GM23338 (cell line): ENCODE results near the gene C2orf81. TPM values are rescaled to one million over a fixed set of nuclear protein-coding genes. Genes with fewer than 3 reads are reported as not detected.
A peak's percentile ranks its signal among the peaks of the same experiment; 100 is the strongest.

Experiments
- ATAC-seq: fragments of 200-7000 bp; cut with Tn5 transposase; 3 replicates; pipeline ENCODE4 v1.9.1; 2020
- DNase-seq: peaks from one replicate; pipeline ENCODE4 v3.0.0-alpha.2; 2015; ENCODE audit warnings: low spot score
- H2AFZ ChIP-seq: fragments of 200-600 bp; sonication (generic); 2 replicates; pipeline ENCODE4 v1.8.0; 2016; ENCODE audit warnings: antibody characterized with exemption, mild to moderate bottlenecking, moderate library complexity
- H3F3A ChIP-seq: fragments of 200-600 bp; sonication (generic); replicated peaks from 2 replicates; pipeline ENCODE4 v1.8.0; 2017; ENCODE audit warnings: antibody characterized with exemption, mixed run types, low read depth
- H3K27ac ChIP-seq: fragments of 200-600 bp; sonication (generic); 2 replicates; pipeline ENCODE4 v1.6.1; 2016; ENCODE audit warnings: low read depth
- H3K27me3 ChIP-seq: fragments of 200-600 bp; sonication (generic); 2 replicates; pipeline ENCODE4 v1.8.0; 2016; ENCODE audit warnings: mild to moderate bottlenecking, mixed run types, moderate library complexity; ENCODE audit not compliant: insufficient read depth
- H3K36me3 ChIP-seq: fragments of 200-600 bp; sonication (generic); 2 replicates; pipeline ENCODE4 v1.8.0; 2016; ENCODE audit warnings: mild to moderate bottlenecking; ENCODE audit not compliant: insufficient read depth
- H3K4me1 ChIP-seq: fragments of 200-600 bp; sonication (generic); 2 replicates; pipeline ENCODE4 v1.8.0; 2016; ENCODE audit warnings: mild to moderate bottlenecking, moderate library complexity; ENCODE audit not compliant: insufficient read depth
- H3K4me2 ChIP-seq: fragments of 200-600 bp; sonication (generic); 2 replicates; pipeline ENCODE4 v1.7.1; 2017; ENCODE audit warnings: mixed run types
- H3K4me3 ChIP-seq: fragments of 200-600 bp; sonication (generic); 2 replicates; pipeline ENCODE4 v1.6.1; 2016; ENCODE audit warnings: mixed run types
- H3K79me2 ChIP-seq: fragments of 200-600 bp; sonication (generic); replicated peaks from 2 replicates; pipeline ENCODE4 v1.8.0; 2017; ENCODE audit warnings: mild to moderate bottlenecking; ENCODE audit not compliant: insufficient read depth
- H3K9me2 ChIP-seq: fragments of 200-600 bp; sonication (generic); 2 replicates; pipeline ENCODE4 v1.8.0; 2017; ENCODE audit not compliant: insufficient read depth
- H4K20me1 ChIP-seq: fragments of 200-600 bp; sonication (generic); replicated peaks from 2 replicates; pipeline ENCODE4 v1.8.0; 2017; ENCODE audit warnings: mild to moderate bottlenecking; ENCODE audit not compliant: insufficient read depth
- H3K27ac Mint-ChIP-seq: 2 replicates; pipeline ENCODE4 v1.8.0; 2020; ENCODE audit warnings: inconsistent platforms, mild to moderate bottlenecking, moderate library complexity, mixed read lengths
- H3K27me3 Mint-ChIP-seq: 3 replicates; pipeline ENCODE4 v1.8.0; 2022; ENCODE audit warnings: low read depth, mild to moderate bottlenecking, moderate library complexity, mixed read lengths, inconsistent platforms; ENCODE audit not compliant: insufficient read depth, poor library complexity
- H3K36me3 Mint-ChIP-seq: 3 replicates; pipeline ENCODE4 v1.8.0; 2021; ENCODE audit warnings: low read depth, mild to moderate bottlenecking, inconsistent platforms, moderate library complexity, mixed read lengths
- H3K4me1 Mint-ChIP-seq: 3 replicates; pipeline ENCODE4 v1.8.0; 2020; ENCODE audit warnings: mild to moderate bottlenecking, inconsistent platforms, mixed read lengths
- H3K4me3 Mint-ChIP-seq: 3 replicates; pipeline ENCODE4 v1.8.0; 2021; ENCODE audit warnings: moderate library complexity, mild to moderate bottlenecking, inconsistent platforms, mixed read lengths
- H3K9me3 Mint-ChIP-seq: 3 replicates; pipeline ENCODE4 v1.8.0; 2020; ENCODE audit warnings: moderate library complexity, mild to moderate bottlenecking, inconsistent platforms, mixed read lengths
- ETS1 ChIP-seq: IDR thresholded peaks from 2 replicates; pipeline ENCODE4 v1.6.1; 2016; ENCODE audit warnings: antibody characterized with exemption
- EZH2 ChIP-seq: fragments of 200-600 bp; sonication (generic); IDR thresholded peaks from one replicate; pipeline ENCODE4 v1.8.0; 2017; ENCODE audit warnings: antibody characterized with exemption, mild to moderate bottlenecking, low read depth; ENCODE audit not compliant: unreplicated experiment
- EZH2phosphoT487 ChIP-seq: fragments of 200-600 bp; sonication (generic); IDR thresholded peaks from one replicate; pipeline ENCODE4 v1.8.1; 2018; ENCODE audit warnings: antibody characterized with exemption; ENCODE audit not compliant: unreplicated experiment
- JUNB ChIP-seq: IDR thresholded peaks from one replicate; pipeline ENCODE4 v1.6.1; 2016; ENCODE audit warnings: antibody characterized with exemption; ENCODE audit not compliant: unreplicated experiment
- NANOG ChIP-seq: IDR thresholded peaks from 2 replicates; pipeline ENCODE4 v1.6.1; 2016; ENCODE audit warnings: antibody characterized with exemption, borderline replicate concordance
- POLR2AphosphoS5 ChIP-seq: IDR thresholded peaks from 2 replicates; pipeline ENCODE4 v1.6.1; 2016; ENCODE audit warnings: antibody characterized with exemption, low read depth
- REST ChIP-seq: IDR thresholded peaks from one replicate; pipeline ENCODE4 v1.6.1; 2018; ENCODE audit warnings: antibody characterized with exemption; ENCODE audit not compliant: unreplicated experiment
- STAT1 ChIP-seq: IDR thresholded peaks from one replicate; pipeline ENCODE4 v1.6.1; 2016; ENCODE audit warnings: antibody characterized with exemption; ENCODE audit not compliant: unreplicated experiment
- ZNF114 ChIP-seq: fragments of 250-450 bp; sonication (Bioruptor Pico); IDR thresholded peaks from 2 replicates; pipeline ENCODE4 v1.5.0; 2020; ENCODE audit warnings: mild to moderate bottlenecking, moderate library complexity
- ZNF331 ChIP-seq: fragments of 250-450 bp; sonication (Bioruptor Pico); IDR thresholded peaks from 2 replicates; pipeline ENCODE4 v1.5.0; 2020; ENCODE audit warnings: low read depth, mild to moderate bottlenecking, moderate library complexity
- polyA plus RNA-seq: library from polyadenylated mRNA; unstranded; fragments of >200 nt; fragmentation: Nextera tagmentation; extraction: Ambion mirVana; gene quantifications from 2 replicates; pipeline ENCODE4 v1.2.1, GENCODE V29; 2016
- total RNA-seq: library from RNA; depleted of rRNA; stranded (reverse); fragments of >200 nt; shearing (Covaris generic); gene quantifications from 2 replicates; pipeline ENCODE4 v1.2.3, GENCODE V29; 2014

Gene C2orf81
- total and polyA plus RNA-seq, 2 experiments from 2014 or later, result 3.8 to 4.6 TPM

- TF ChIP-seq ETS1, result no peak
- TF ChIP-seq EZH2, result no peak
- TF ChIP-seq STAT1, result no peak
- TF ChIP-seq EZH2phosphoT487, result no peak
- no peak for TF ChIP-seq JUNB
- TF ChIP-seq ZNF331 (CRISPR knock-in tag), result no peak
- no peak for TF ChIP-seq POLR2AphosphoS5
- TF ChIP-seq NANOG, result no peak
Measured at GRCh38 chr2:74425523-74425922, 4.1 kb upstream of the C2orf81 start (continued).

- no peak for DNase-seq
- no peaks in the 10 kb centered on the region for H3K79me2 ChIP-seq
- no peaks in the 10 kb centered on the region for H3K4me1 ChIP-seq
- peaks cover 13% of the 10 kb centered on the region; the same call in 1 of the 2 replicates for H3F3A ChIP-seq
- H3K4me2 ChIP-seq, result no peak overlapping the region
- peaks cover 5% of the 10 kb centered on the region; the same call in 1 of the 2 replicates for H4K20me1 ChIP-seq
- Mint-ChIP-seq H3K27me3 (peaks cover 39% of the 10 kb centered on the region), H3K9me3 (no peaks in the 10 kb centered on the region), H3K36me3 (peaks cover 49% of the 10 kb centered on the region), H3K27ac (no peak overlapping the region), H3K4me1 (peaks cover 10% of the 10 kb centered on the region), H3K4me3 (no peak overlapping the region)
- H3K9me2 ChIP-seq, result no peaks in the 10 kb centered on the region
- H3K27ac ChIP-seq, result 0 out of 2 replicates have a peak overlapping the region, but pooled peaks have one; percentile 32
- TF ChIP-seq ZNF114, result no peak
- peak; percentile 38 for TF ChIP-seq POLR2AphosphoS5
- no peak for TF ChIP-seq REST
- no peak overlapping the region for H3K4me3 ChIP-seq
- H3K27me3 ChIP-seq, result peaks cover 13% of the 10 kb centered on the region
- ATAC-seq, result no peak
- H3K36me3 ChIP-seq, result peaks cover 8% of the 10 kb centered on the region; the same call in 1 of the 2 replicates
- H2AFZ ChIP-seq, result no peak overlapping the region
Measured at GRCh38 chr2:74424995-74425406, 3.6 kb upstream of the C2orf81 start.
